GM12892 (cell line): ENCODE data around the gene CCDC88A.

Experiments used
- POLR2A ChIP-seq: IDR thresholded peaks from 2 replicates; pipeline ENCODE4 v1.6.1; 2011; ENCODE audit warnings: low read depth, low read length, control low read depth
- POLR2AphosphoS5 ChIP-seq: IDR thresholded peaks from 2 replicates; pipeline ENCODE4 v1.6.1; 2011; ENCODE audit warnings: low read depth, low read length, control low read depth
- TAF1 ChIP-seq: IDR thresholded peaks from 2 replicates; pipeline ENCODE4 v1.6.1; 2011; ENCODE audit warnings: low read depth, mild to moderate bottlenecking, control low read depth, low read length, borderline replicate concordance

- no peak for TF ChIP-seq POLR2A
- TF ChIP-seq POLR2AphosphoS5, result no peak
- TF ChIP-seq TAF1, result no peak
Measured at GRCh38 chr2:55418512-55419232, 984 bp downstream of the CCDC88A start.
